ENCODE results near the gene GIGYF2.

Gene GIGYF2

GRCh38 chr2:232892221-232892620 lies 195.1 kb downstream of the GIGYF2 start:
- DNase-seq (ENCODE audit: low spot score), result no peak
- TF ChIP-seq CTCF (conservative IDR thresholded peaks at IDR 0.05; ENCODE audit: low read depth), result no peak
- H3K27ac ChIP-seq, result peak overlapping the region; percentile 75
- POLR2A ChIA-PET (ENCODE audit: low non-redundant PET), result no interaction called here
- CTCF ChIA-PET, result interaction anchor here (0.6 kb wide), 1 partner anchor 325 kb away, joined by 3 read pairs; no protein-coding TSS in a partner anchor

- no peak for DNase-seq (ENCODE audit: low spot score)
- TF ChIP-seq CTCF (conservative IDR thresholded peaks at IDR 0.05; ENCODE audit: low read depth), result no peak
- ChIA-PET POLR2A (ENCODE audit: low non-redundant PET) (no interaction called here), CTCF (interaction anchor here (0.6 kb wide), 1 partner anchor 324 kb away, joined by 3 read pairs; no protein-coding TSS in a partner anchor)
- H3K27ac ChIP-seq, result no peak overlapping the region
Observed at GRCh38 chr2:232892843-232893242, 195.7 kb downstream of the GIGYF2 start.

DNA sequence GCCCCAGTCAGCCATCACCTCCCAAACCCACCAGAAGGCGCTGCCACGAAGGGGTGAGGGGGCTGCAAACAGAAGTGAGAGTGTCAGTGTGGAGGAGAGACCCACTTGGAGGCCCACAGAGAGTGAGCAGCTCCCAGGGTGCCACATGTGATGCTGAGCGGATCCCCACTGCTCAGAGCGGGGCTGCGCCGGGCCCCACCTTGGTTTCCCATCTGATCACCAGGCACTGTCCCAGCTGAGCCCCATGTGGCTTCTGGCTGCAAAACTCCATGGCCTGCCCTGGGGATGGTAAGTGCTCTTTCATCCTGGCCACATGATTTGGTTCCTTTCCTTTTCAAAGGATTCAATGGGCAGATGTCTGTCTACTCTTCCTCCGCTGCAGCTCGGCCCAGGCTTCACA lies 196.7 kb downstream of the GIGYF2 start:
- no peak overlapping the region for H3K27ac ChIP-seq
- ChIA-PET POLR2A (ENCODE audit: low non-redundant PET) (no interaction called here), CTCF (no interaction called here)
- TF ChIP-seq CTCF (conservative IDR thresholded peaks at IDR 0.05; ENCODE audit: low read depth), result no peak
- DNase-seq (ENCODE audit: low spot score), result no peak

GRCh38 chr2:232894251-232894650 lies 197.1 kb downstream of the GIGYF2 start:
- ChIA-PET CTCF (no interaction called here), POLR2A (ENCODE audit: low non-redundant PET) (no interaction called here)

GRCh38 chr2:232894746-232895145 lies 197.6 kb downstream of the GIGYF2 start:
- POLR2A ChIA-PET (ENCODE audit: low non-redundant PET), result no interaction called here
- no peak for TF ChIP-seq CTCF (conservative IDR thresholded peaks at IDR 0.05; ENCODE audit: low read depth)
- no peak for DNase-seq (ENCODE audit: low spot score)
- CTCF ChIA-PET, result no interaction called here
- H3K27ac ChIP-seq, result no peak overlapping the region

More at GRCh38 chr2:232894251-232894650, 197.1 kb downstream of the GIGYF2 start:
- no peak for TF ChIP-seq CTCF (conservative IDR thresholded peaks at IDR 0.05; ENCODE audit: low read depth)
- no peak overlapping the region for H3K27ac ChIP-seq
- no peak for DNase-seq (ENCODE audit: low spot score)

DNA sequence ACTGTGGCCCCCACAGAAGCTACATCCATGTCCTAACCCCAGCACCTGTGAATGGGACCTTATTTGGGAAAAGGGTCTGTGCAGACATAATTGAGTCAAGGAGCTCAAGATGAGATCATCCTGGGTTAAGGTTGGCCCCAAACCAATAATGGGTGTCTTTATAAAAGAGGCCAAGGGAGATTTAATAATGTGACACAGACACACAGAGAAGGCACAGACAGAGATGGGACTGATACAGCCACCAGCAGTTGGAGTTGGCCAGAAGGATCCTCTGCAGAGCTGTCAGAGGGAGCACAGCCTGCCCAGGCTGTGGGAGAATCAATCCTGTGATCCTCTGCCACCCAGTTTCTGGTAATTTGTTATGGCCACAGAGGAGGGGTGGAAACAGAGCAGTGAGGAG lies 199.0 kb downstream of the GIGYF2 start:
- no peak overlapping the region for H3K27ac ChIP-seq
- ChIA-PET POLR2A (ENCODE audit: low non-redundant PET) (no interaction called here), CTCF (no interaction called here)
- TF ChIP-seq CTCF (conservative IDR thresholded peaks at IDR 0.05; ENCODE audit: low read depth), result no peak
- no peak for DNase-seq (ENCODE audit: low spot score)

Measured in RWPE1 (cell line).